ENCODE data around the gene FAM120B.
"Not testable (repeated sequence)": the region's sequence is repeated elsewhere in the genome, so short reads cannot be mapped to it uniquely, and the experiment has no call there.

FAM120B gene, protein sequence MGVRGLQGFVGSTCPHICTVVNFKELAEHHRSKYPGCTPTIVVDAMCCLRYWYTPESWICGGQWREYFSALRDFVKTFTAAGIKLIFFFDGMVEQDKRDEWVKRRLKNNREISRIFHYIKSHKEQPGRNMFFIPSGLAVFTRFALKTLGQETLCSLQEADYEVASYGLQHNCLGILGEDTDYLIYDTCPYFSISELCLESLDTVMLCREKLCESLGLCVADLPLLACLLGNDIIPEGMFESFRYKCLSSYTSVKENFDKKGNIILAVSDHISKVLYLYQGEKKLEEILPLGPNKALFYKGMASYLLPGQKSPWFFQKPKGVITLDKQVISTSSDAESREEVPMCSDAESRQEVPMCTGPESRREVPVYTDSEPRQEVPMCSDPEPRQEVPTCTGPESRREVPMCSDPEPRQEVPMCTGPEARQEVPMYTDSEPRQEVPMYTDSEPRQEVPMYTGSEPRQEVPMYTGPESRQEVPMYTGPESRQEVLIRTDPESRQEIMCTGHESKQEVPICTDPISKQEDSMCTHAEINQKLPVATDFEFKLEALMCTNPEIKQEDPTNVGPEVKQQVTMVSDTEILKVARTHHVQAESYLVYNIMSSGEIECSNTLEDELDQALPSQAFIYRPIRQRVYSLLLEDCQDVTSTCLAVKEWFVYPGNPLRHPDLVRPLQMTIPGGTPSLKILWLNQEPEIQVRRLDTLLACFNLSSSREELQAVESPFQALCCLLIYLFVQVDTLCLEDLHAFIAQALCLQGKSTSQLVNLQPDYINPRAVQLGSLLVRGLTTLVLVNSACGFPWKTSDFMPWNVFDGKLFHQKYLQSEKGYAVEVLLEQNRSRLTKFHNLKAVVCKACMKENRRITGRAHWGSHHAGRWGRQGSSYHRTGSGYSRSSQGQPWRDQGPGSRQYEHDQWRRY

DNA sequence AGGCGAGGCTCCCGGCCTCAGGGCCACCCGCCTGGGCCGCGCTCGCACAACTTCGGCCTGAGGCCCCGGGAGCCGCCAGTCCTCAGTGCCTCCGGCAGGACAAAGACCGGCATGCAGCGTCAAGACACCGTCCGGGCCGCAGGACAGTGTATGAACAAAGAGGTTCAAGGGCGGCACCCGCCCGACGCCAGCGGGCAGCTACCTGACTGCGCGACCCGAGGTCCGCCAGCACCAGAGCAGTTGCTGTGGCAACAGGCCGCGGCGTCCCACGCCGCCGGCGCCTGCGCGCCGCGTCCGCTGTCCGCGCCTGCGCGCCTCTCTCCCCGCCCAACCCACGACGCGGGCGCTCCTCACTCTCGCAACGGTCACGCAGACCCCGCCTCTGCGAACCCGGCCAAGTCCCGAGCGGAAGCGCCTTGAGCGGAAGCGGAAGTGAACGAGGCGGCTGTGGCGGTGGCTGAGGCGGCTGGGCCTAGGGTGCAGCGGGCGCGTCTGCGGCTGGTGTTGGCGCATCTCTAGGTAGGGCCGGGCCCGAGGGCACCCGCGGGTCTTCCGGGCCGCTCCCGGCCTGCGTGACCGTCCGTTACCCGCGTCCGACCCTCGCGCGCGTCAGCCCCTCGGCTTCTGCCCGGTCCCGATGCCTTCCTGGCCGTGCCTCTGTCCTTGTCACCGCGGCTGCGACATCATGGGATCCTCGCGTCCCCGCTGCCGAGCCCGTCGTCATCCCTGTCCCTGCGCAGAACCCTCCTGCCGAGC, at the start of gene FAM120B:
FAM120B (plus strand) TSS at position 435 of the 756 bp plus-strand sequence. CDS start 10,633 bp downstream, outside the sequence.
- peak; percentile 93 for DNase-seq

DNA sequence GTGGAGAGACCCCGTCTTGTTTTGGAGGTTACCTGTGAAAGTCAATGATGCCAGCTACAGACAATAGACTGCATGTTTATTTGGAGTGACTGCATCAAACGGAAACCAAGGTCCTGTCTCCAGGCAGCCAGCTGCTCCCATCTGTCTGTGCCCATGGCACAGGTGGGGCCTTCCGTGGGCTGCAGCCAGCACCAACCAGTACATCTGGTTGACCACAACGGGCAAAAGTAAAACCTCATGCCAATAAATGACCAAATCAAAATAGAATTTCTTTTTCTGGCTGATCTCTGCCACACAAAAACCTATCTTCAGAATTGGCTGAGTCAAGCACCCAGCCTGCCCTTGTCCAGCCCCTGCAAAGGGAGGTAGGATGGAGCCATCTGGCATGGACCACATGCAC, 49.2 kb upstream of the FAM120B start:
- DNase-seq, result no peak

DNA sequence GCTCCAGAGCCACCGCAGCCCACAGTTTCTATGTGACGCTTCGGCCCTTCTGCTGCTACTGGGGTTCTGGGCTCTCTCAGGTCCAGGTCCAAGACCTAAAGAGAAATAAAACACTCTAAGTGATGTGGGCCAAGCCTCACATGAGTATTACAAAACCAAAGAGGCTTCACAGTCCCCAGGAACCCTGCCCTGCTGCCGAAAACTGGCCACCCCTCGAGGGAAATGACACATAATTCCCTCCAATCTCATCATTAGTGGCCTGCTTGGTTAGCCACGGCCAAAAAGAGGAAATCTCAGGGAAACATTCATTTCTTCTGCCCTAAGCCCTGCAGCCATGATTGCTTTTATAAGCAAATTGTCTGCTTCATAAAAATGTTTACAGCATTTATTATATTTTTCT, 48.2 kb upstream of the FAM120B start:
- DNase-seq, result no peak

DNA sequence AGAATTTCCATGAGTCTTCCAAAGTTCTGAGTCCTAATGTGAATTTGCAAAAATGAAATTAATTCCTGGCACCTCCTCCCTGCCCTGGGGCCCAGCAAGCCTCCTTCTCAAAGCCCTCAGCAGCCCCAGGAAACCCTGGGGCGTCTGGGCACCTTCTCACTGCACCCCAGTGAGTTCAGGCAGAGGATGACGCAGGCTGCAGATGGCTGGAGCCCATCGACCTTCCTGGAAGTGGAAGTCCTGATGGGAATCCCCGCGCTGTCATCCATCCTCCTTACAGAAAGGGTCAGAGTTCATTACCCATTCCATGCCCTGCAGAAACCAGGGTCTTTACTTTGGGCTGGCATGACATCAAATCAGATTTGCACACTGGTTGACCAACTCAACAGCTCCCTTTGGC, 47.3 kb upstream of the FAM120B start:
- no peak for DNase-seq

DNA sequence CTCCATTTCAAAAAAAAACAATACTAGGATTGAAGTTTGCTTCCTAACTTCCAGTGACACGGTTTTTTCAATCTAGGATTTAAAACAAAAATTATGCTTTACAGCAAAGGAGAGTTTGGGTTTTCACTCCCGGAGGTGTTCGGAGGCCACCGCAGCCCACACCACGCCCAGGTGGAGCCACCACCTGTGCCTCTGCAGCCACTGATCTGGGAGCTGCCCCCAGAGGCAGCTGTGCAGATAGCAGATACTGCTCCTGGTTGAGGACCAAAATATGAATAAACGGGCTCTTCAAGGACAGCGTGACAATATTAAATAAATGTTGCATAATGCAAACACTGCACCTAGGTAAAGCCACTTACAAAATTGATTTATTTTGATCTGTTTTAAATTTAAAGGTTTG, 45.9 kb upstream of the FAM120B start:
- DNase-seq, result no peak

DNA sequence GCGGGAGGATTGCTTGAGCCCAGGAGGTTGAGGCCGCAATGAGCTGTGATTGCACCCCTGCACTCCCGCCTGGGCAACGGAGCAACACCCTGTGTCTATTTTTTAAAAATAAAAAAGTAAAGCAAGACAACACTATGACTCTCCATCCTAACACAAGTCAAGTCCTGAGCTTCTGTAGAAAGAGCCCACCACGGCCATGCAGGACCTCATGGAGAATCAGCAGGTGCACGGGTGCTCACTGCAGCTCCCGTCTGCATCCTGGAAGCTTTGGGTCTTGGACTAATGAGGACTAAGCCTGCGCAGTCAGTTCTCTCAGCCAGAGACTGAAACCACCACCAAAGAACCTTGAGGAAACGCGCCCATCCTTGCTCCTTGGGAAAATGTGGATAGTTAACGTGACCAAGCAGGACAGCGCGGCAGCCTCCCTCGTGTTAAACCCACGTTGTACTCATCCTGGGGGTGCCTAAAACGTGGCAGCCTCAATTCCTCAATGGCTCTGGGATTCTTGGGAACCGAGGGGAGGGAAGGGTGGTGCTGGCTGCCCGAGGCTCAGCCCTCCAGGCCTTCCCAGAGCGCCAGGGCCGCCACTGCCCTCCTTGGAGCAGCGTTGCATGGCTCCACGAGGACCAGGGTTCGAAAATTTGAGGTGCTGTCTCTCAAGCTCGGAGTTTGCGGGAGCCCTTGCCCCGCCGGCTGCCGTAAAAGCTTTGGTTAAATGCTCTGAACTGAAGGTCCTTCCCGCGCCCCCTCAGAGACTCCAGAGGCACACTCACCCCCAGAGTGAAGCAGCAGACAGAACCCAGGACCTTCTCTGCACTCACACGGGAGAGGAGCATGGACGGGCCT, 44.7 kb upstream of the FAM120B start:
- DNase-seq, result no peak

DNA sequence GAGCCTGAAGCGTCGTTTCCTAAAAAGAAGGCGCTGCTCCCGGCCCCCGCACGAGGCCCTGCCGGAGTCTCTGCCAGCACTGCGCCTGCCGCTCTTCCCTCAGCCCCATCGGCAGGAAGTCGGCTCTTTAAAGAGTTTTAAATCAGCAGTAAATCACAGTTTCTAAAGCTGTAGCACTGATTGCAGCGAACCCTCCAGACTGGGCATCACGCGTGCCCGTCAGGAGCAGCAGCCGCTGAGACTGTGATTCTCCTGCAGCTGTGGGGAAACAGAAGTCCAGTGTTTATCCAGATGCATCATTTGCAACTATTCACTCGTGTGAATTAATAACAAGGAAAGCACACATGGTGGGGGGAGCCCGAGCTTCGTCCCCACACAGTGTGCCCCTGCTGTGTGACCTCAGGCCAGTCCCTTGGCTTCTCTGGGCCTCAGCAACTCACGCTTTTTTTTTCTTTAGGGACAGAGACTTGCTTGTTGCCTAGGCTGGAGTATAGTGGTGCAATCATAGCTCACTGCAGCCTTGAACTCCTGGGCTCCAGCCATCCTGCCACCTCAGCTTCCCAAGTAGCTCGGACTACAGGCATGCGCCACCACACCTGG, 44.0 kb upstream of the FAM120B start:
- no peak for DNase-seq

DNA sequence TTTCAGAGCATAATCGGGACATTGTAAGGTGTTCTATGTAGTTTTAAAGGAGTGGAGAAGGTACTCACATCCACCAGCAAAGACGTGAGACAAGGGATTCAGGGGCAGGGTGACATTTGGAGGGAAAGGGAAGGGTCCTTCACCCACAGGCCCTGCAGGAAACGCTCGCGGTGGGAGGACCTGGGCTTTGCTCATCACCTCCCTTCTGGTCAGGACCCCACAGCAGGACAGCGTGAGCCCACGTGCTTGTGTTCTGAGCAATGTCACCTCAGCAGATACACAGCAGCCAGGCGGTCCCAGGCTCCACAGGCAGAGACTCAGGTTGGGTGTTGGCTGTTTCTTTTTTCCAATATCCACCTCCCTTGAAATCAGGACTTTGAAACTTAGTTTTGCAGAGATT, 43.1 kb upstream of the FAM120B start:
- DNase-seq, result no peak

DNA sequence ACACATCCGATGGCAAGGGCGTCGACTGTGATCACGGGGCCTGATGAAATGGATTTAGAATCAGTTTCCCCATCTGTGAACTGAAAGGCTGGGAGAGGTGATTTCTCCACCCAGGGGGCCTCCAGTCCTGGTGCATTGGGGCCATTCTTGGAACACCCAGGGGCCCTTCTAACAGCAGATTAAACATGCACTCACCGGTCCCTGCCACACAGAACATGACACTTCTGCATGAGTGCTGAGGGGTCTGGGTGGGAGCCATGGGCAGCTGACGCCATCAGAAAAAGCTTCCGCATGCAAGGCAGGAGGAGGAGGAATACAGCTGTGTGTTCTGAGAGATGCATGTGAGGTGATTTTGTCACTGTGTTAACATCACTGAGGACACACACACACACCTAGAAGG, 42.5 kb upstream of the FAM120B start:
- DNase-seq, result no peak

DNA sequence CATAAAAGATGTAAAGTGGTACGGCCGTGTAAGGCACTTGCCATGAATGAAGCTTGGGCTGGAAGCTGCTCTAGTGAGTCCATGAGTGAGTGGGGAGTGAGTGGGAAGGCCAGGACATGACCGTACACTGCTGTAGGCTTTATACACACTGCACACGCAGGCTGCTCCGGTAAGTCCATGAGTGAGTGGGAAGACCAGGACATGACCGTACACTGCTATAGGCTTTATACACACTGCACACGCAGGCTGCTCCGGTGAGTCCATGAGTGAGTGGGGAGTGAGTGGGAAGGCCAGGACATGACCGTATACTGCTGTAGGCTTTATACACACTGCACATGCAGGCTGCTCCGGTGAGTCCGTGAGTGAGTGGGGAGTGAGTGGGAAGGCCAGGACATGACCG, 41.9 kb upstream of the FAM120B start:
- DNase-seq, result not testable (repeated sequence)

DNA sequence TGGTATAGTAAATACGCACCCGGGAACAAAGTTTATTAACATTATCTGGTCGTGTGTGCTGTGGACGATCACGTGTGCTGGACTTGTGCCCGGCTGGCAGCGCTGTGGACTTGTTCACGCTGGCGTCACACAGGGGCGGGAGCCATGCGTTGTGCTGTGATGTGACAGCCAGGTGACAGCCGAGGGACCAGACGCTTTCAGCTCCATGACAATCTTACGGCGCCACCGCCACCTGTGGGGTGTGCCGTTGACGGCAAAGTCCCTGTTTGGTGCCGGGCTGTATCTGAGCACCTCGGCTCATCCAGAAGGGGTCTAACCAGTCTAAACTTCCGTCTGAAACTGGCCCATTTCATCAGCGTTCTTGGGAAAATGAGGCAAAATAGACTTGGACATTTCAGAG, 40.9 kb upstream of the FAM120B start:
- no peak for DNase-seq

DNA sequence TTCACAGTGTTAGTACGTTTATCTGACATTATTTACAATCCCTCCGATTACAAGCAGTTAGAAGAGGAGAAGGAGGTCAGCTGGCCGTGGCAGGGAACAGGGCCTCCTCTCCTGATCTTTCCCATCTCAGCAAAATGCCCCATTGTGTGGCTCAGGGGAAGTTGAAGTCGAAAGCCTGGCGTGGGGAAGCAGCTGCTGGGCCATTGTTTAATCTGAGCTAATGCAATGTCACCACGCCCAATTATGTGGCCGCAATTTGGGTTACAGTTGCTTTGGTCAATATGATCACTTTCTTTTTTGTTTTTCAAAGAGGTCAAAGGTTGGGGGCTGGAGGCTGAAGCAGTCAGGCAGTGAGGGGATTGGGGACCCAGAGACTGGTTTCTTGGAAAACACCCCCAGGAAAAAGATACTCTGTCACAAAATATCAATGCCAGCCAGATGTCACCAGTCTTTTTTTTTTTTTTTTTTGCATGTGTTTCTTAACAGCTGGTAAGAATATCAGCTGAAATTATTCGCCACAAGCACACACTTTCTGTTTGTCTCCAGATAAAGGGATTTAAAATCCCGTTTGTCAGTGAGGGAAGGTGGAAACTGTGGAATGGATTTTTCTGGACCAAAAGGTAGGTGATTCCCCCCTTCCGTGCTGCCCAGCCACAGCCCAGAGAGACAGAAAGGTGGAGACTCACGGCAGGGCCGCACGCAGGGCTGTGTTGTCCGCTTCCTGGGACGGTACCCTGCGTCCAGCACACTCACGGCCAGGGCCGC, 40.3 kb upstream of the FAM120B start:
- no peak for DNase-seq

DNA sequence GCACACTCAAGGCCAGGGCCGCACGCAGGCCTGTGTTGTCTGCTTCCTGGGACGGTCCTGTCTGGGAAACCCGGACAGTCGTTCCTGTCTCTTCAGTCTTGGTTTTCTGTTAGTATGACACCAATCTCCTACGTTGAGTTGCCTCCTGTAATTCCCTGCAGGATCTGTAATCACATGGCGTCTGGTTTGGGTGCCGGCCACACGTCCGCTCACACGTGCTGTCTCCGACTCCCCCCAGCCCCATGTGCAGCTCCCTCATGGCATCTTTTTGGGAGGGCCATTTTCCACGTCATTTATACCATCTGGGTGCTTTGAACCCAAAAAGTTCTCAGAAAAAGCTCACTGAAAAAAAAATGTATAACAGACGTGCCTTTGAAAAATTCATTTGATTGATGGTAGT, 38.9 kb upstream of the FAM120B start:
- no peak for DNase-seq

DNA sequence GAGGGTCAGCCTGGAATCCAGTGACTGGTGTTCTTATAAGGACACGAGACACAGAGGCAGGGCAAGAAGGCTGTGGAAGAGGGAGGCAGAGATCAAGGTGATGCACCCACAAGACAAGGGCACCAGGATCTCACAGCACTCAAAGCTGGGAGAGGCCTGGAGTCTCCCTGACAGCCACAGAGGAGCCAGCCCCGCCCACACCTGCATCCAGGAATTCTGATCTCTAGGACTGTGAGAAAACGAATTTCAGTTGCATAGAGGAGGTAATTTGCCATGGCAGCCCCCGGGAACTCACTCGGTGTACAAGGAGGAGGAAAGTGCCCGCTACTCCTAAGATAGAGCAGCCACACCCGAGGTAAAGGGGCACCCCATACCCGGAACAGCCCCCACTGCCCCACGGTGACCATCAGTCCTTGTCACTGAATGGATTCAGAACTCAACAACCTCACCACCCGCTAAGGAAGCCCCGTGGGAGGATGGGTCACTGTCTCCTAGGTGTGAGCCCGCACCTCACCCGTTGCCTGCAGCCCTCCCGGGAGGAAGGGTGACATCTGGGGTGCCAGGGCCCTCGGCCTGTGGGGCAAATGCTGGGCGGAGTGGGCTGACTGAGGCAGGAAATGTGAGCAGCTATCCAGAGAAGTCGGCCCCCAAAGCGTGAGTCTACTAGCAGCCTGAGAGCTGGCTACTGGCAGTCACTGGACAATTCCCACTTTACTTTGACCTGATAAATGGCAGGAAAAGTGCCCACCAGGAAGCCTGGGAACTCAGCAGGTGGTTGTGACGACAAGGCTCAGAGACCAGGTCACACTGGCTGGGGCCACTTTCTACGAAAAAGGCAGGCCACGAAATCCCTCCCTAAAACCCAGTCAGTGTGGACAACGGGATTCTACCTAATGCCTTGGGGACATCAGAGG, 38.1 kb upstream of the FAM120B start:
- DNase-seq, result no peak

DNA sequence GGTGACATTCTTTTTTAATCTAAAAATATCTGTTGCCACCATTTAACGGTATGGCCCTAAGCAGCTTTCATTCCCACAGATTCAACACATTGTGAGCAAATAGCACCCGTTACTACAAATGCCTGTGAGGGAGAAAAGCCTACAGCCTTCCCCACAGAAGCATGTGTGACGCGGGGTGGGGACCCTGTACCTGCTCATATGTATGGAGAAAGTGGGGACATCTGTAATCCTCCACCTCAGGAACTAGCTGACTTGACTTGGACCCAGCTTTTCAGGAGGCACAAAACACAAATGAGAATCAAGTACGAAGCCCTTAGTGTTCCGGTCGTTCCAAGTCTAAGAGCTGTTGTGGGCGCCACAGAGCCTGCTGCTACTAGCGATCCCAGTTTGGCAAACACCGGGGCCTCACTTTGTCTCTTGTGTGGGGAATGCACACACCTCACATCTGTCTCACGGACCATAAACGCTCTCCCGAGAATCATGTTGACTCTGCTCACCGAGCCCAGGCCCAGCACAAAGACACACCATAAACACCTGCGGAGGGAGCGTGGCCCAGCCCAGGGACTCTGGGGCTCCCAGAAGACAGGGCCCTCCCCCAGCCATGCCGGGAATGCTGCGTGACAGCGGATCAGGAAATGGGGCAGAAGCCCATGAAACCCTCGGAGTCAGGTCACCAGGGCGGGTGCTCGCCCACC, 37.3 kb upstream of the FAM120B start:
- DNase-seq, result no peak

DNA sequence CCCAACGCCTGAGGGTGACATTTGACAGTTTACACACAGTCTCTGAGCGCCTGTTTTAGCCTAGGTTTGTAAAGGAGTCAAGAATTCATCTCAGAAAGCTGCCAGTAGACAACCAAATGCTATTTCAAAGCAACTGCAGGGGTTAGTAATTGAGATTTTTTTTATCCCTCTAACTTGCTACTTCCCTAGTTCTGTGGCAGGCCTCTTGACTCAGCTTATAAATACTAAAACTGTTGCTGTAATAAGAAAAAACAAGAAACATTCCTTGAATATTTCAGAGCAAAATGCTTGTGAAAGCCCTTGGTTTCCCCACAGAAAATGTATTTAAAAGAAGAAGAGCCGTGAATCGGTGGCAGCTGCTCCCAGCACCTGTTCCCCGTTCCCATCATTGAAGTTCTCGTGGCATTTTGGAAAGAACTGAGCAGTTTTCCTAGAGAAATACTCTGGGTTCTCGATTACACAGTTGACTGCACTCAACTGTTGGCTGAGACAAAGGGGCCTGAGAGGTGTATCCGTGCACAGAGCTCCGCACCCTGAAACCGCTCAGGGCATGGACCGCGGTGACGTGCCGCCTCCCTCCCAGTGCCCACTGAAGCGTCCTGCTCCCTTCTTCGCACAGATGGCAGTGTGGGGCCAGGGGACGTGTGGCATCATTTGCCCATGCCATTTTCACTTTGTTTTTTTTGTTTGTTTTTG, 36.6 kb upstream of the FAM120B start:
- no peak for DNase-seq

DNA sequence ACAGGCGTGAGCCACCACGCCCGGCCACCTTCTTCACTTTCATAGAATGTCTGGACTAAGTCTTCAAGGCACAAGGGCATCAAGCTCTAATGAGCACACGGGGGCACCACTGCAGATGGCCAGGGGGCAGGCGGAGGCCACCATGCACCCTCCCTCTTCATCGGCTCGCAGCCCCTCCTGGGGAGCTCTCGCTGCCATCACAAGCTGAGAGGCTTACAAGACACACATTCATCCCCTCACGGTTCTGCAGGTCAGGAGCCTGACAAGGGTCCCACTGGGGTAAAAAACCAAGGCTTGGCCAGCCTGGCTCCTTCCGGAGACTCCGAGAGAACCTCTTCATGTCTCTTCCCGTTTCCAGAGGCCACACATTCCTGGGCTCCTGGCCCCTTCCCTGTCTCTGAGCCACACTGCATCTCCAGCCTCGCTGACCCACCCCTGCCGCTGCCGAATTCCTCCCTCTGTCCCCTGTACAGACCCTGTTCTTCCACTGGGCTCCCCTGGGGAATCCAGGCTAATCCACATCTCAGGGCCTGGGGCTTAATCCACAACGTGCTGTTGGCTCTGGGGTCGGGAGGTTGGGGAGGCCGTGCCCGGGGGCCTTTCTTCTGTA, 35.5 kb upstream of the FAM120B start:
- DNase-seq, result no peak

DNA sequence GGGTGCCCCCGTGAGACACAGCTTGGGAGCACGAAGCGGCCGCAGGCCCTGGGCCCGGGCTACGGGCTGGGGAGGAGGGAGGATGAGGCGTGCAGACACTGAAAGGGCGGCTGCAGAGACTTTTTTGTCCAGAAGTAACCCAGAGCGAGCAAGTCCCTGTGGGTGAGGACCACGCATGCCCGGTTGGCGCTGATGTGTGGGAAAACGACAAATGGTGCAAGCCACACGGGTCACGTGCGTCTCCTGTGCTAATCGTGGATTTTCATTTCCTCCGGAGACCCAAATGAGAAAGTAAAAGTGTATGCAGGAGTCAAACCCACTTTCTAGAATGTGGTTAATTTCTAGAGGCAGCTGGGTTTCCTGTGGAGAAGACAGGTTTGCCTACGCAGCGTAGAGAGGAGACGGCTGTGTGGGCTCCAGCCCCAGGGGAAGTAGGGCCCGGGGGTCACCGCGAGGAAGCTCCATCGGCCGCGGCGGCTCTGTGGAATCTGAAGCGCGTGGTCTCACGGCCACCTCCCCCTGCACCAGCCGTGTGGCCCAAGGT, 34.7 kb upstream of the FAM120B start:
- peak; percentile 85 for DNase-seq

All from KG1 (cell line).